Activated CD4-positive, alpha-beta memory T cell treated with anti-CD3 and anti-CD28 coated beads, Interleukin-2, amount 10 ng/mL, durations not matched to agents 7 days and 5 days (primary cell): ENCODE data around the gene PLCZ1. TPM values are rescaled to one million over a fixed set of nuclear protein-coding genes. Genes with fewer than 3 reads are reported as not detected.
"Not testable (repeated sequence)": the region's sequence is repeated elsewhere in the genome, so short reads cannot be mapped to it uniquely, and the experiment has no call there.

Experiments used
- CTCF ChIA-PET: fragments of 350-600 bp; sonication (Branson Sonifier 250); formaldehyde crosslinking; loops from one replicate; lab custom pipeline; 2021; ENCODE audit warnings: antibody characterized with exemption, inconsistent platforms; lab: Charles Lee
- POLR2A ChIA-PET: fragments of 350-600 bp; sonication (Branson Sonifier 250); formaldehyde crosslinking; loops from one replicate; lab custom pipeline; 2021; ENCODE audit warnings: antibody characterized with exemption; lab: Charles Lee
- DNase-seq: peaks from one replicate; pipeline ENCODE4 v3.0.0-alpha.2; 2020
- H3K27ac Mint-ChIP-seq: one replicate; pipeline ENCODE4 v1.8.0; 2021; ENCODE audit warnings: mild to moderate bottlenecking, mixed read lengths
- H3K27me3 Mint-ChIP-seq: one replicate; pipeline ENCODE4 v1.8.0; 2021; ENCODE audit warnings: mixed read lengths
- H3K36me3 Mint-ChIP-seq: one replicate; pipeline ENCODE4 v1.8.0; 2021; ENCODE audit warnings: low read depth, mixed read lengths
- H3K4me1 Mint-ChIP-seq: one replicate; pipeline ENCODE4 v1.8.0; 2021; ENCODE audit warnings: mixed read lengths
- H3K4me3 Mint-ChIP-seq: one replicate; pipeline ENCODE4 v1.8.0; 2021; ENCODE audit warnings: mild to moderate bottlenecking, mixed read lengths
- H3K9me3 Mint-ChIP-seq: one replicate; pipeline ENCODE4 v1.8.0; 2021; ENCODE audit warnings: mixed read lengths
- total RNA-seq, 2 experiments: library from RNA; stranded (reverse); gene quantifications; one replicate each; pipeline ENCODE4 v1.2.3, GENCODE V29; 2021

PLCZ1 gene
- total RNA-seq, 2 experiments from 2014 or later, result not detected

DNA sequence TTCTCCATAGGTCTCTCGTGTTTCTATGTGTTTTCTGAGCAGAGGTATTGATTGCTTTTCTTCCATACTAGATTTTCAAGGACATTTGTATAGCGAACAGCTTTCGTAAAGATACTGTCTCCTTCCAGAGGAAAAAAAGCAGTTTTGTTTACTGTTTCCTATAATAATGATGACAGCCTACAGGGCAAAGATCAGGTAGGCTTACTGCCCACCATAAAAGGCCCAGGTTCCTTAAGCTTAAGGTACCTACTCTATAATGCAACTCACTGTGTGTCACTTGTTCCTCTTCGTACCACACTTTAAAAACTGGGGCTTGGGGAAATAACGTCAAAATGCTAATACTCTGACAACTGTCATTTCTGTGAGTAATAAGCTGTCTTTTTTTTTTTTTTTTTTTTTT lies 6.7 kb downstream of the PLCZ1 start:
- Mint-ChIP-seq H3K4me1 (no peaks in the 10 kb centered on the region), H3K36me3 (no peaks in the 10 kb centered on the region), H3K27me3 (no peaks in the 10 kb centered on the region), H3K9me3 (peaks cover 2% of the 10 kb centered on the region), H3K4me3 (no peak overlapping the region), H3K27ac (no peak overlapping the region)
- ChIA-PET POLR2A (no interaction called here), CTCF (no interaction called here)
- DNase-seq, result no peak

DNA sequence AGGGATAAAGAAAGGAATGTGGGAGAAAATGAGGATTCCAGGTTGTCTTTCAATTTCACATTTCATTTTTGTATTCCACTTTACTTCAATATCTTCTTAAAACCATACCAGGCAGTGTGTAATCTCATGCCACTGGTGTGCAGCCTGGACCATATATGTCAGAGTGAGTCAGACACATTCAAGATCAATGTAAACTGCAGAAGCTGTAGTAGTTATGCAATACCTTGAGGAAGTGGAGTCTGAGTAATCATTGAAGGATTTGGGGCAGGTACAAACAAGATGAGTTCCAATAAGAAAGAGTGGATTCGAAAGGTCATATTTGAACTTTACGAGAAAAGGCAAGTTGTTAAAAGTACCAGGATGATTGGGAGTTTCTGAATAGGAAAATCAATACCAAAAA lies 14.1 kb downstream of the PLCZ1 start:
- no peaks in the 10 kb centered on the region for H3K27me3 Mint-ChIP-seq
- peaks cover 5% of the 10 kb centered on the region for H3K9me3 Mint-ChIP-seq
- no peak for DNase-seq
- H3K4me3 Mint-ChIP-seq, result no peak overlapping the region
- no peaks in the 10 kb centered on the region for H3K36me3 Mint-ChIP-seq
- no peaks in the 10 kb centered on the region for H3K4me1 Mint-ChIP-seq
- ChIA-PET POLR2A (no interaction called here), CTCF (no interaction called here)
- H3K27ac Mint-ChIP-seq, result no peak overlapping the region

DNA sequence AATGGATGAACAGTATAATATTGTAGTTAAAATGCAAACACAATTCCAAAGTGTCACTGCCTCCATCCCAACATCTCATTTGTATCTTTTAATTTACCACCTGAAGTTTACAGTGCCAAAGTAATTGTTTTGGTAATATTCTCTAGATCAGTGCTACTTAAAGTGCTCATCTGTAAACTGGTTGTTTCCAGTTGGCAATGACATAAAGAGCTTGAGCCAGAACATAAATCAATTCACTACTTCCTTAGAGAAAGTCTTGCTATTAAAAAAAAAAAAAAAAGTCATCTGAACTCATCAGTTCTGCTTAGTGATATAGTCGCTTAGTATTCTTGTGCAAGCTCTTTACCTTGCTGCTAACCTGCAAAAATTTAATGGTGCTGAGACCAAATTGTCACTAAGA lies 16.4 kb downstream of the PLCZ1 start:
- POLR2A ChIA-PET, result no interaction called here
- Mint-ChIP-seq H3K36me3 (no peaks in the 10 kb centered on the region), H3K4me3 (no peak overlapping the region), H3K27me3 (no peaks in the 10 kb centered on the region), H3K9me3 (peaks cover 5% of the 10 kb centered on the region), H3K27ac (no peak overlapping the region), H3K4me1 (no peaks in the 10 kb centered on the region)
- no peak for DNase-seq
- CTCF ChIA-PET, result no interaction called here

DNA sequence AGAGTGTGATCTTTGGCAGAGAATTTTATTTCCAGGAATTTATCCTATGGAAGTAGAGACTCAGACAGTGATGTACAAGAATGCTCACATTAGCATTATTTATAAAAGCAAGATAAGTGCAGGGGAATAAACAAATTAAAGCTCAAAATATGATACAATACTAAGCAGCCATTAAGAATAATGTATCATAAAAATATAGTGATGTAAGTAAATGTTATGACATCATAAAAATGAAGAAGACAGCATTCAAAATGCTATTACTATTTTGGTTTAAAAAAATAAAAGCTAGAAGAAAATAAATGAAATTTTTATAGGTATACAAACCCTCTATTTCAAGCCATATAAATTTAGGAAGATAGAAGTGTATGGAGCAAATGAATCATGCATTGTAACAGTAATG lies 17.1 kb downstream of the PLCZ1 start:
- CTCF ChIA-PET, result no interaction called here
- H3K27me3 Mint-ChIP-seq, result no peaks in the 10 kb centered on the region
- H3K36me3 Mint-ChIP-seq, result no peaks in the 10 kb centered on the region
- POLR2A ChIA-PET, result no interaction called here
- no peak for DNase-seq
- no peak overlapping the region for H3K27ac Mint-ChIP-seq
- no peaks in the 10 kb centered on the region for H3K4me1 Mint-ChIP-seq
- H3K9me3 Mint-ChIP-seq, result peaks cover 5% of the 10 kb centered on the region
- H3K4me3 Mint-ChIP-seq, result no peak overlapping the region

DNA sequence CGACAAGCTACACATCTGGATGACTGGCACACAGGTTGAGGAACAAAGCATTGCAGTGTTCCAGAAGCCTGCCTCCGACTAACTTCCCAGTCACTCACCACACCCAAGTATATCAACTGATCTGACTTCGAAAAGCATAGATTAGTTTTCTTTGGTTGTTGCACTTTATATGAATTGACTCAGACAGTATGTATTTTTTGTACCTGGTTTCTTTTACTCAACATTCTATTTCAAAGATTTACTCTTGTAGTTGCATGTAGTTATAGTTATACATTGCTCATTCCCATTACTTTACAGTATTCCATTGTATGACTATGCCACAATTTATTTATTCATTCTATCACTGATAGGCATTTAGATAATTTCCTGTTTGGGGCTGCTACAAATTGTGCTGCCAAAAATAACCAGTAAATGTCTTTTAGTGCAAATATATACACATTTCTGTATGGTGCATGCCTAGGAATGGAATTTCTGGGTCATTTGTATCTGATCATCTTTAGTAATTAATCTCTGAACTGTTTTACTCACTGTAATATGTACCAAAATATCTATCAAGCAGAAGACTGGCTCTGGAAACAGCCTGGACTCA lies 17.8 kb downstream of the PLCZ1 start:
- H3K27me3 Mint-ChIP-seq, result no peaks in the 10 kb centered on the region
- ChIA-PET CTCF (no interaction called here), POLR2A (no interaction called here)
- no peak overlapping the region for H3K27ac Mint-ChIP-seq
- H3K4me3 Mint-ChIP-seq, result no peak overlapping the region
- H3K9me3 Mint-ChIP-seq, result peaks cover 5% of the 10 kb centered on the region
- H3K36me3 Mint-ChIP-seq, result no peaks in the 10 kb centered on the region
- no peaks in the 10 kb centered on the region for H3K4me1 Mint-ChIP-seq
- no peak for DNase-seq

DNA sequence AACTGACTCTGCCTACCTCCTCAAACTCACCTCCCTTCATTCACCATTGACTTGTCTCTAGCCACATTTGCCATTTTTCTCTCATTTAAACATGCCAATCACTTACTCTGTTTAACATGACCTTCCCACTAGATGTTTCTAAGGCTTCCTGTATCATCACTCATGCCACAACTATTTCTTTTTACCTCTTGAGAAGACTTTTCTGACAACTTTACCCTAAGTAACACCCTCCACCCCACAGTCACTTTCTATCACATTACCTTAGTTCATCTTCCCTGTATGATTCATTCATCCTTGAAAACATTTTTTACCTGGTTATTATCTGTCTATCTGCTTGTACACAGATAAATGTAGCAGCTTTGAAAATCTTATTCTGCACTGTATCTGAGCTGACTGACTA lies 19.4 kb downstream of the PLCZ1 start:
- Mint-ChIP-seq H3K36me3 (no peaks in the 10 kb centered on the region), H3K4me3 (no peak overlapping the region), H3K4me1 (no peaks in the 10 kb centered on the region), H3K27me3 (no peaks in the 10 kb centered on the region), H3K27ac (no peak overlapping the region), H3K9me3 (no peaks in the 10 kb centered on the region)
- ChIA-PET CTCF (no interaction called here), POLR2A (no interaction called here)
- no peak for DNase-seq

DNA sequence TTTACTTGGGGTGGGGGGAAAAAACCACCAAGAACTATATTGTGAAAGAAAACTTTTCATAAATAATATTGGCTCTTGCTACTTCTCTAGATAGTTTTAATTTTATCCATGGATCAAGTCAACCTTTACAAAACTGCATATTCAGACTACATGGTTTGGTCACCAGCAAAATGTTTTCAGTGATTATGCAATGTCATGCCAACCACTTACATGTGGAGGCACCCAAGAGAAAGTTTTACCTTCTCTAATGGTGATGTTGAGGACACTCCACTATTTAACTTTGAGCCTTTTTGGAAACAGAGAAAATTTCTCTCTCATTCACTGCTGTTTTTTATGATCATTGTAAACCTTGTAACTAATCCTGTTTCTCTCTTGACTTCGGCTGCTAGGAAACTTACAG lies 21.6 kb downstream of the PLCZ1 start:
- H3K4me3 Mint-ChIP-seq, result no peak overlapping the region
- POLR2A ChIA-PET, result no interaction called here
- CTCF ChIA-PET, result no interaction called here
- no peaks in the 10 kb centered on the region for H3K4me1 Mint-ChIP-seq
- no peaks in the 10 kb centered on the region for H3K27me3 Mint-ChIP-seq
- no peak overlapping the region for H3K27ac Mint-ChIP-seq
- no peak for DNase-seq
- no peaks in the 10 kb centered on the region for H3K36me3 Mint-ChIP-seq
- H3K9me3 Mint-ChIP-seq, result peaks cover 2% of the 10 kb centered on the region

DNA sequence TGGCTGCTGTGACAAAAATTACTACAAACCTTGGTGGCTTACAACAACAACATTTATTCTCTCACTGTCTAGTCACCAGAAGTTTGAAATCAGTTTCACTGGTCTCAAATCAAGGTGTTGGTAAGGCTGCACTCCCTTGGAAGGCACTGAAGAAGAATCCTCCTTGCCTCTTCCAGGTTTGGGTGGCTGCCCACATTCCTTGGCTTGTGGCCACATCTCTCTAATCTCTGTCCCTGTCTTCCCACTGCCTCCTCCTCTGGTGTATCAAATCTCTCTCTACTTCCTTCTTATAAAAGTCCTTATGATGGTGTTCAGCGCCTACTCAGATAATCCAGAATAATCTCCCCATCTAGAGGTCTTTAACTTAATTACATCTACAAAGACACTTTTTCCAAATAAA lies 31.0 kb downstream of the PLCZ1 start:
- Mint-ChIP-seq H3K4me3 (no peak overlapping the region), H3K4me1 (no peaks in the 10 kb centered on the region), H3K36me3 (no peaks in the 10 kb centered on the region), H3K27me3 (no peaks in the 10 kb centered on the region), H3K27ac (no peak overlapping the region), H3K9me3 (peaks cover 9% of the 10 kb centered on the region)
- ChIA-PET CTCF (no interaction called here), POLR2A (no interaction called here)
- no peak for DNase-seq

DNA sequence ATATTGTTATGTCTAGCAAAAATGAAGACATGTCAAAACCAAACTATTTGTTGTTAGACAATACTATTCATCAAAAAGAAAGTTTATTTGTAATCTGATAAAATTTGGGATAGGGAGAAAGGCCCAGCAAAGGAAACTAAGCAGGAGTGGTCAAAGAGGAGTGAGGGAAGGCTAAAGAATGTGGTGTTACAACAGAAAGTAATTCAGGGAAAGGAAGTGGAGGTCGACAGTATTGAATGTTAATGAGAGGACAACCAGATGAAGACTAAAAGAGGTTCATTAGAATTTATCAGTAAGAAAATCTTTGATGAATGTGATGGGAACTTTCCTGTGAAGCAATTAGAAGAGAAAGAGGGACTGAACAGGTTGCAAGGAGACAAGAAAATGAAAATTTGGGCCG lies 33.9 kb downstream of the PLCZ1 start:
- CTCF ChIA-PET, result no interaction called here

DNA sequence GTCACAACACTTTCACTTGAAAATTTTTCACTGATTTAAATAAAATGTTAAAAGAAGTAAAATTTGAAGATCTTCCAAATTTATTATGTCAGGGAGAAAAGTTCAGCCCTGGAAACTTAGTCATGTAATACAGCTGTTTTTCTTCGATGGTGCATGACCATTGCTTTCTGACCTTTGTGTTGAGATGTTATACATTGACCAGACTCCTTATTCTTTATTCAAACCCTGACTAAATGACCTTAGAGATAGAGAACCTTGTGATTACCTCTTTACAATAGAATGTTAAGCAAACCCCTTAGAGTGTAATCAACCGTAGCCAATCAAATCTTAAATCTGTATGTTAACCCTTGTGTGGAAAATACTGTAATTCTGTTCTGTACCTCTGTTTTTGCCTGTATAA lies 34.5 kb downstream of the PLCZ1 start:
- CTCF ChIA-PET, result no interaction called here

More for the DNA sequence above, 33.9 kb downstream of the PLCZ1 start:
- H3K36me3 Mint-ChIP-seq, result no peaks in the 10 kb centered on the region
- H3K4me3 Mint-ChIP-seq, result no peak overlapping the region
- H3K27ac Mint-ChIP-seq, result no peak overlapping the region
- no peaks in the 10 kb centered on the region for H3K4me1 Mint-ChIP-seq
- H3K27me3 Mint-ChIP-seq, result no peaks in the 10 kb centered on the region
- peaks cover 1% of the 10 kb centered on the region for H3K9me3 Mint-ChIP-seq
- POLR2A ChIA-PET, result no interaction called here
- DNase-seq, result no peak

DNA sequence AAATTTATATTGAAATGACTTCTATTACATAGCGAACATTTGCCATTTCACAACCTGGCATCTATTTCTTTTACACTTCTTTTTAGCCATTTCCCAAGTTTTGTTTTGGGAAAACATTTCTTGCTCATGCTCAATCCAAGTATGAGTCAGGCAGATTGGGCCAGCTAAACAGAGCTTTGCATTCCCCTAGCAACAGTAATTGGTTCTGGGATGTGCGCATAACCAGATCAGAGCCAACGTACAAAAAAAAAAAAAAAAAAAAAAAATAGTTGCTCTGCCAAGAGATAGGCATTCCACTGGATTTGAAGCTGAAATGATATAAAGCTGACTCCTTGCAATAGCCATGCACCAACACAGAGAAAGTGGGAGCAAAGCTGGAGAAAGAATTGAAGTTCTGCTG lies 37.5 kb downstream of the PLCZ1 start:
- ChIA-PET POLR2A (no interaction called here), CTCF (interaction anchor here (0.6 kb wide), 1 partner anchor 486 kb away, joined by 3 read pairs; no protein-coding TSS in a partner anchor)
- Mint-ChIP-seq H3K27me3 (no peaks in the 10 kb centered on the region), H3K27ac (no peak overlapping the region), H3K9me3 (peaks cover 1% of the 10 kb centered on the region), H3K36me3 (no peaks in the 10 kb centered on the region), H3K4me1 (no peaks in the 10 kb centered on the region), H3K4me3 (no peak overlapping the region)
- no peak for DNase-seq

More for the DNA sequence above, 34.5 kb downstream of the PLCZ1 start:
- H3K4me1 Mint-ChIP-seq, result no peaks in the 10 kb centered on the region
- H3K9me3 Mint-ChIP-seq, result peaks cover 1% of the 10 kb centered on the region
- DNase-seq, result no peak
- no peak overlapping the region for H3K4me3 Mint-ChIP-seq
- no peaks in the 10 kb centered on the region for H3K27me3 Mint-ChIP-seq
- no peaks in the 10 kb centered on the region for H3K36me3 Mint-ChIP-seq
- no peak overlapping the region for H3K27ac Mint-ChIP-seq
- POLR2A ChIA-PET, result no interaction called here

DNA sequence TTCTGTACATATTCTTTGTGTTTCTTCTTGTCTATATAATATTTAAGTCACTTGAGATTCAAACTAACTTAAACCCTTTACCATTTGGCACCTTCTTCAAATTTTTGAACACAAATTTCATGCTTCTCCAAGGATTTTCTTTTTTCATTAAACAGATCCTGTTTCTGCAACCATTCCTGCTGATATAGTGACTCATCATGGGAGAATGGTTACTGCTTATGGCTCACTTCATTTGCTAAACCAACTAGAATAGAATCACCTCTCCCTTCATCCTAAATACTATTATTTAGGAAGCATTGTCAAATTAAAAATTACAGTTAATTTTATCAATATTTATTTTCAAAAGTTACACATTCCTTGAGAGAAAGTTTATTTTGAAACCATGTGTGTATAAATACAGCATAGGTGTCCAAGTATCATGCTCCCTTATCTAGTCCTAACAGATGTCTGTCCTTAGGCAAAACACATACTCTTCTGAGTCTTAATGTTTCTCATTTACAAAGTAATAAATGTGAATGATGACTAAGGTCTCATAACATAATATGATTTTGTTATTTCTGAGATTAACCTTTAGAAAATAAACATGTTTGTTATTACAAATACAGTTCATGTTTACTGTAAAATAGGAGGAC lies 40.7 kb downstream of the PLCZ1 start:
- H3K4me3 Mint-ChIP-seq, result no peak overlapping the region
- no peak for DNase-seq
- no peaks in the 10 kb centered on the region for H3K4me1 Mint-ChIP-seq
- peaks cover 3% of the 10 kb centered on the region for H3K9me3 Mint-ChIP-seq
- H3K36me3 Mint-ChIP-seq, result no peaks in the 10 kb centered on the region
- POLR2A ChIA-PET, result no interaction called here
- H3K27me3 Mint-ChIP-seq, result no peaks in the 10 kb centered on the region
- CTCF ChIA-PET, result no interaction called here
- no peak overlapping the region for H3K27ac Mint-ChIP-seq

DNA sequence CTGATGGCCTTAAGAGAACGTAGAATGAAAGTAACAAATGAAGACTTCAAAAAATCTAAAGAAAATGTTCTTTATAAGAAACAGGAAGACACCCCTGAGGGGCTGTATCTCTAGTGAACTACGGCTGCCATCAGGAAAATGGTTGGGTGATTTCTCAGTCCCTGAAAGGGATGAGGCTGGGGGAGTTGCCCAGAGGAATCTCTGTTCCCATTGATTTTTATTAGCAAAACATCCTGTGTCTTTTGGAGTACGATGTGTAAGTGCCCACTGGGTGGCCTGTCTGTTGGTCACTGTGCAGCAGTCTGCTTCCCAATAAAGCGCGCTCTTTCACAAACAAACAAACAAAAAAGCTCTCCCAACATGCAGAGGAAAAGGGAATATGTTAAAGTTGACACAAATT lies 43.8 kb downstream of the PLCZ1 start:
- DNase-seq, H3K27ac Mint-ChIP-seq, H3K4me1 Mint-ChIP-seq, H3K27me3 Mint-ChIP-seq, CTCF ChIA-PET, H3K9me3 Mint-ChIP-seq, POLR2A ChIA-PET, H3K4me3 Mint-ChIP-seq, H3K36me3 Mint-ChIP-seq: not testable (repeated sequence)

DNA sequence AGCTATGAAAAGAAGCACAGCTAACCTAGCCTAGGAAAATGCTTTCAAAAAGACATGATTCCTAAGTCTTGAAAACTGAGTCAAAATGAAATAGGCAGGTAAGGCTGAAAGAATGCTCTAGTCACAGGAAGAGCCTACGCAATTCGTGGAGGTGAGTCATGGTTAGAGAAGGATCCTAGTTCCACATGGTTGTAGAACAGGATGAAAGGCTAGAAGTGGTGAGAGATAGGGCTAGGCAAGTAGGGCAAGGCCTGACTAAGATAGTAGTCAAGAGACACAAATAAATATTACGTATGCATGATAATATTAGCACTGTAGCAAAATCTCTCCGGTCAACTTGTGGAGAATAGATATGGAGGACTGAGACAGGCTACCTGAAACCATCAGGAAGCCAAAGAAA lies 47.2 kb downstream of the PLCZ1 start:
- Mint-ChIP-seq H3K27me3 (no peaks in the 10 kb centered on the region), H3K4me3 (no peak overlapping the region), H3K36me3 (no peaks in the 10 kb centered on the region), H3K9me3 (peaks cover 7% of the 10 kb centered on the region), H3K4me1 (no peaks in the 10 kb centered on the region), H3K27ac (no peak overlapping the region)
- POLR2A ChIA-PET, result no interaction called here
- DNase-seq, result no peak
- CTCF ChIA-PET, result no interaction called here
